ENCODE measurements around the gene MBIP.
"Not testable (repeated sequence)": the region's sequence is repeated elsewhere in the genome, so short reads cannot be mapped to it uniquely, and the experiment has no call there.

Gene MBIP, protein sequence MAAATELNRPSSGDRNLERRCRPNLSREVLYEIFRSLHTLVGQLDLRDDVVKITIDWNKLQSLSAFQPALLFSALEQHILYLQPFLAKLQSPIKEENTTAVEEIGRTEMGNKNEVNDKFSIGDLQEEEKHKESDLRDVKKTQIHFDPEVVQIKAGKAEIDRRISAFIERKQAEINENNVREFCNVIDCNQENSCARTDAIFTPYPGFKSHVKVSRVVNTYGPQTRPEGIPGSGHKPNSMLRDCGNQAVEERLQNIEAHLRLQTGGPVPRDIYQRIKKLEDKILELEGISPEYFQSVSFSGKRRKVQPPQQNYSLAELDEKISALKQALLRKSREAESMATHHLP

DNA sequence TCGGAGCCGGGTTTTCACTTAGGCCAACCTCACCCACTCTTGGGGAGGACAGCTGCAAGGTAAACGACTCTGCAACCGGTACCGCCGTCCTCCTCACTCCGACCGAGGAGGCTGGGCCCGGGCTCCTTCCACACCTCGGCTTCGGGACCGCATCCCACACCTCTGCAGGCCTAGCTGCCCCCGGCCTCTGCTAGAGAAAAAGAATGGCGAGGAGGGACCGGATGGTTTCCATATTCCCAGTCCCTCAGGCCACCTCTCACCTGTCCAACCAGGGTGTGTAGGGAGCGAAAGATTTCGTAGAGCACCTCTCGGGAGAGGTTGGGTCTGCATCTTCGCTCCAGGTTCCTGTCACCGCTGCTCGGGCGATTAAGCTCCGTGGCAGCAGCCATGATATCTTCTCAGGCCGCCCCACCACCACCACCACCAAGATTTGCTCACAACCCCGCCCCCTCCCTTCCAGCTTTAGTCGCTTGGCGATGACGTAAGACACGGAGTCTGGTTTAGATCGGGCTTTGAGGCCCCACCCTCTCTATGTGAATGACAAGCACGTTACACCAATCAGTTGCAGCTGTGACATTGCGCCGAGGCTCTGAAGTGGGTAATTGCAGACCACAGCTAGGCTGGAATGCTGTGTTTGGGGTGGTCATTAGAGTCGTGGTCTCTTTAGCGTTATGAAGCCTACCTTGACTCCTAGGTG, at the start of gene MBIP:
TSS of gene MBIP (minus strand) at position 438 of the 697 bp plus-strand sequence. CDS start at position 389, 49 bp downstream.
- peak; percentile 97 for DNase-seq (ENCODE audit: low read depth)

DNA sequence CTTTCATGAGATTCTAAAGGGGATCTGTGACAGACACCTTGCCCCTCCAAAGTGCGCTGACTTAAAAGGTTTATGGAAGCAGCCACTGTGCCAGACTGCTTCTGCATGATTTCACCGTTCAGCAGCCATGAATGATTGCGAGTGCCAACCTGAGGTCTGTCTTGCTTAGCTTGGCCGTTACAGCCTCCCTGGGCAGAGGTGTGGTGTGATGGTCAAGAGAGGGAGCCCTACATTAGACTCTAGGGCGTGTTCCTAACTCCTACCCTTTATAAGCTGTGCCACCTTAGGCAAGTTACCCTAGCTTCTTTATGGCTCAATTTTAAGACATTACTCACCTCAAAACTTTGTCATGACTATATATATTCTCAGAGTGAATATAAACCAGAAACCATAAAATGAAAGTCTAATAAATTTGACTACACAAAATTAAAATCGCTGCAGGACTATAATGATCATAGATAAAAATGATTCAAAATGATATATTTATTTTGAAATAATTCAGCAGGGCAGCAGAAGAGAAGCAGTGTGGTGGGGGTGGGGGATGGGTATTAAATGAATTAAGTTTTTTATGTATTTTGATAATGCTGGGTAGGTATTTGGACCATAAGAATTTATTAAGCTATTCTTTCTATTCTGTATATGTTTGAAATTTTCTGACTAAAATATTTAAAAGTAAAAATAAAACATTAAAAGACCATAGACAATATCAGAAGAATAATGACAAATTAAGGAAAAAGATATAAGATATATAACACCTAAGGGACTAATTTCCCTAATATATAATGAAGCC, 47.7 kb upstream of the MBIP start:
- no peak for DNase-seq (ENCODE audit: low read depth)

DNA sequence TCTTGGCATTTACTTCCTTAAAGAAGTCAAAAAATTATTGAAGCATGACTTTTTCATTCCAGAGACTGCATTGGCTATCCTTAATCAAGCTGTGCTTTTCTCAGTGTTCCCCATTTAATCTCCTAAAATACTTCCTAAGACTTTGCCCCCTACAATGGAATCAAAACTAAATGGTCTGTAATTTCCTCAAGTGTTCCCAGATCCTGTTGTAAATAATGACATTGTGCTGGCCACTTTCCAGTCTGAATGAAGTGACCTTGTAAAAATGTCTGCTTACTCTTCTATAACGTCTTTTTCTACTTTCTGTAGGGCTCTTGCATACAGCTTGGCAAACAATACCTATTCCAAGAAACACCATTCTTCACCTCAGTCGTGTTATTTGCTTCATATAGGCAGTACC, 45.3 kb upstream of the MBIP start:
- DNase-seq (ENCODE audit: low read depth) = no peak

DNA sequence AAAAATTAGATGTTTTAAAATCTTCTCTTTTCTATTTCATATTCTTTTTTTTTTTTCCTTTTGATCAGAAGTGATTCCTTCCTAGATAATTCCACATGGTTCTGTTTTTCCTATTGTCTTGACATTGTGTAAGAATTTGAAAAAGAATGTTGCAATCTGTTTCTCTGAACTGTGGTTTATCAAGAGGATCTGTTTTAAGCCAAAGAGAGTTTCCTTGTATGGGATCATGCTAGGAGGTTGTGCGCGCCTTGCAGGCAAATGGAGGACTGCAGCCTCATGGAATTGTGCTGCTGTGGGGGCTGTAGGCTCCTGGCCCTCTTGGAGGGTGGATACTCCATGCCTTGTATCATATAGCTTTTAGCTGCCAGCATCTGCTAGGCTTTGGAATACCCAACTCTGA, 43.3 kb upstream of the MBIP start:
- no peak for DNase-seq (ENCODE audit: low read depth)

DNA sequence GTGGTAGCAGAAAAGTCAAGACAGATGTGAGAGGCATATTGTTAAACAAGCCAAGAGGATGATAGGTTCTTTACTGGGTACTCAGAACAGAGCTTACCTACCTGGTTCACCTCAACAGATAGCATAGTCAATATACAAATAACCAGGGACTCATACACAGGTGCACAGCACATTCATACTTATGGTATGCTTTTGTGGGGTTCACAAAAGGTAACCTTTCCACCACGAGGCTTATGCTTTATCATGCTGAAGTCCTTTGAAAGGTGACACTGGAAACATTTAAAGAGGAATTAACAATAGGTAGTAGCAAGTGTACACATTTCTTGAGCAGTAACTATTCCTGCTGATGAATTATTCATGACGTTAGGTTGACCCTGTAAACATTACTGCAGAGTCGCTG, 42.2 kb upstream of the MBIP start:
- DNase-seq (ENCODE audit: low read depth) = no peak

DNA sequence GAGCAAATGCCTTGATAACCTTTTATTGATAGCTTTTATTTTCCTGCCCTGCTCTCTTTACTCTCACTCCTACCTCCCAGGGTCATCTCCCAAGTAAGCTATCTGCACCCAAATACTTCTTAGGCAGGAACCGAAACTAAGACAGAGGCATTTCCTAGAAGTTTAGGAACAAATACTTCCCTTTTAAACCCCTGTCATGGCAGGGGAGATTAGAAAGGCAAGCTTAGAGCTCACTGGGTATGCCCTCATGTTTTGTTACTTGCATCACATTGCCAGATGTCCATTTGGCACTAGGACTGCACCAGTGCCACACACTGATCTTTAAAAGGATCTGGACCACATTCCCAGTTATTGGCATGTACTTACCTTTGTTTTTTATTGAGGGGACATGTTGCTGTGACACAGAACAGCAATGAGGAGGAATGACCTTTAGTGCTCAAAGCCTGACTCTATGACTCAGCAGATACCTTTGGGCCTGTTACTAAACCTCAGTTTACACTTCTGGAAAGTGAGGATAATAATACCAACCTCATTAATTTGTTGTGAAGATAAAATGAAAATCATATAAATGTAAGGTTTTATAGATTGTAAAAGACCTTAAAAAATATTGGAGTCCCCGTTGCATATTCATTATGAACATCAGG, 40.9 kb upstream of the MBIP start:
- no peak for DNase-seq (ENCODE audit: low read depth)

DNA sequence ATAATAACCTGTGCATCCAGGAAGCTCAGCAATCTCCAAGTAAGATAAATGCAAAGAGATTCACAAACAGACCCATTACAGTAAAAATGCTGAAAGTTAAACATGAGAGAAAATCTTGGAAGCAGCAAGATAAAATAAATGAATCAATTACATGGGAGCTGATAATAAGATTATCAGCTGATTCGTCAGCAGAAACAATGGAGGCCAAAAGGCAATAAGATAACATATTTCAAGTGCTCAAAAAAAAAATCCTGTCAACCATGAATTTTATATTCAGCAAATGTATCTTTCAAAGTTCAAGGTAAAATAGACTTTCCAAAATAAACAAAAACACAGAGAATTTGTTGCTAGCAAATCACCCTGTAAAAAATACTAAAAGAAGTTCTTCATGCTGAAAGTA, 36.4 kb upstream of the MBIP start:
- no peak for DNase-seq (ENCODE audit: low read depth)

DNA sequence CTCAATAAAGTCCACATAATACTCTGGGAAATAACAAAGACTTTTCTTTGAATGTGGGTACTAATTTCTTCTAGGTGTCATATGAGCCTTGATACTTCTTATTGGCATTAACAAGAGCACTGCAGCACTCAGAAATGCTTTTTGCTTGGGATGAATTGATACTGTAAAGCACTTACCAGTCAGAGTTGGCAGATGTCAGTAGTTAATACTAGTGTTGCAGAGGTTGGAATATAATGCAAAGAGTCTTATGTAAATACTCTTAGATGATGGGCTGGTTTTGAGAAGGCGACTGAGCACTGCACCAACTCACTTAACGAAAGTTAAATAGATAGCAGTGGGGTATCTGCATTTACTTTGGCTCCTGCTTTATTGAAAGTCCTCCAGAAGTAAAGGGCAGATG, 25.6 kb upstream of the MBIP start:
- DNase-seq (ENCODE audit: low read depth) = no peak

DNA sequence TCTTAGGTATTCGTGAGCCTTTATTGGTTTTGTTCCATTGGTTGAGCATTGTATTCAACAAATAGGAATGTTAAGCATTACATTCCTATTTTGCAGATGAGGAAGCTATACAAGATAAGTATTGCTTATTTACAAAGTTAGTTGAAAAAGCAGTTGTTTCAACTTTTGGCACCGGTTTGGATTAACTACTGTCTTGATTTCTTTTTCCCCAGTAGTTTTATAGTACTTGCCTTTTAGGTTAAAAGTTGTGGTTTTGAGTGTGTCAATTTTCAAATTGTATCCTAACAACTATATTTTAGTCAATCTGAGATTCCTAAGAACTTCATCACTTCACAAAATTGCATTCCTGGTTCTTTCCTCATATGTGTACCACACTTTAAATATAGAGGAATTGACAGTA, 23.8 kb upstream of the MBIP start:
- no peak for DNase-seq (ENCODE audit: low read depth)

DNA sequence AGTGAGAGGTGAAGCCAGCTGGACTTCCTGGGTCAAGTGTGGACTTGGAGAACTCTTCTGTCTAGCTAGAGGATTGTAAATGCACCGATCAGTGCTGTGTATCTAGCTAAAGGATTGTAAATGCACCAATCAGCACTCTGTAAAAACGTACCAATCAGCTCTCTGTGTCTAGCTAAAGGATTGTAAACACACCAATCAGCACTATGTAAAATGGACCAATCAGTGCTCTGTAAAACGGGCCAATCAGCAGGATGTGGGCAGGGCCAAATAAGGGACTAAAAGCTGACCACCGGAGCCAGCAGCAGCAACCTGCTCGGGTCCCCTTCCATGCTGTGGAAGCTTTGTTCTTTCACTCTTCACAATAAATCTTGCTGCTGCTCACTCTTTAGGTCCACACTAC, 21.4 kb upstream of the MBIP start:
- not testable (repeated sequence) for DNase-seq (ENCODE audit: low read depth)

DNA sequence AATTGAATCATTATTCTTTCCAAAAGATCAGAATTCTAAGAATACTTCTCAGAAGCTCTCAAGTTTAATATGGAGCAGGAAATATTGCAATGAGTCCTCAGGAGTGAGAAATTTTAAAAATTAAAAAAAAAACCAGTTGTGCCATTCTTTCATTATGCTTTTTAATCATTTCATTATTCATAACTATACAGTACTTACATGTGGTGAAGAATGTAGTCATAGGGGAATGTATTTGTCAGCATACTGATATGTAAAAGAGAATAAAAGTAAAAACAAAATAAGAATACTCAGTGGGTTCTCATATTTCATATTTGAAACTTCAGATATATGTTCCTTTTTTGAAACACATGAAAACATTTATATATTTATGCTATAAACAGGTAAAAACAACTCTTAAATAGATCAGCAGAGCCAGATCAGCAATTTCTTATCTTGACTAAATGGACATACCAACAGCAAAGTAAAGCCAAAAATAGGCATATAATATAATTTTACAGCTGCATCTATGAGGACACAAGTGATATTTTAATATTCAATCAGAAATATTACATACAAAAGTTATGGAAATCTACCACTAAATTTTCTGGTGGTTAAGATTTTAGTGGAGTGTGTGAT, 19.9 kb upstream of the MBIP start:
- no peak for DNase-seq (ENCODE audit: low read depth)

DNA sequence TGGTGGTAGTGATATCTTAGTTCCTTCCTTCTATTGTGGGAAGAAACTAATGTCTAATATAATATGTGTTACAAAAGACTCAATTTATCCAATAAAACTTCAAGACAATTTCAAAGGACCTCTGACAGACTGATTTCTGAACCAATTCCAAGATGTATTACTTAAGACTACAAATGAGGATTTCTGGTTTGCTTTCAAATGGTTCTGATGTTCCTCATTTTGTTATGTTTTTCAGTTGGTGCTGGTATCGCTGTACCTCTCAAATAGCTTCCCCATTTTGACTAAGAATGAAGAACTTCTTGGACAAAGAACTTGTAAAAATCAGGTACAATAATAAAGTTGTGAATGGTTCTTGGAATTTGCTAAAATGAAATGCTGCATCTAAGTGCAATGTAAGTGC, 19.4 kb upstream of the MBIP start:
- DNase-seq (ENCODE audit: low read depth) = no peak

DNA sequence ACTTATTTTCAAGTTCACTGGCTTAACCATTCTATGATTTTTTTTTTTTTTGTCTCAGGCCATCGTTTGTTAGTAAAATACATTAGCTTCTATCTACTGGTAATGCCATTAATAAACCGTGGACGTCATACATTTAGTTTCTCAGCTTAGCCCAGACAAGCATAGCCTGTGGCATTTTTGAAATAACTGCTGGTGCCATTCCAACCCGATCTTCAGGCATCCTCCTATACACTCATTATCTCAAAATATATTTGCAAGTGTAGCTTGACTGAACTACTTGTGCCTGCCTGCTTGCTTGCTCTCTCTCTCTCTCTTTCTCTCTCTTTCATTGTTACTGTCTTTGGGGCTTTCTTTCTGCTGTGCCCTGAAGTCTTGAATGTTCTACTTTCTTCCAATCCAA, 12.7 kb upstream of the MBIP start:
- no peak for DNase-seq (ENCODE audit: low read depth)

DNA sequence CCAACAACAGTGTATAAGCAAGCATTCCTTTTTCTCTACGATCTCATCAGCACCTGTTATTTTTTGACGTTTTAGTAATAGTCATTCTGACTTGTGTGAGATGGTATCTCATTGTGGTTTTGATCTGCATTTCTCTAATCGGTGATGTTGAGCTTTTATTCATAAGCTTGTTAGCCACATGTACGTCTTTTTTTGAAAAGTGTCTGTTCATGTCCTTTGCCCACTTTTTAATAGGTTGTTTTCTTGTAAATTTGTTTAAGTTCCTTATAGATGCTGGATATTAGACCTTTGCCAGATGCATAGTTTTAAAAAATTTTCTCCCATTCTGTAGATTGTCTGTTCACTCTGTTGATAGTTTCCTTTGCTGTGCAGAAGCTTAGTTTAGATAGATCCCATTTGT, 7.1 kb upstream of the MBIP start:
- not testable (repeated sequence) for DNase-seq (ENCODE audit: low read depth)

DNA sequence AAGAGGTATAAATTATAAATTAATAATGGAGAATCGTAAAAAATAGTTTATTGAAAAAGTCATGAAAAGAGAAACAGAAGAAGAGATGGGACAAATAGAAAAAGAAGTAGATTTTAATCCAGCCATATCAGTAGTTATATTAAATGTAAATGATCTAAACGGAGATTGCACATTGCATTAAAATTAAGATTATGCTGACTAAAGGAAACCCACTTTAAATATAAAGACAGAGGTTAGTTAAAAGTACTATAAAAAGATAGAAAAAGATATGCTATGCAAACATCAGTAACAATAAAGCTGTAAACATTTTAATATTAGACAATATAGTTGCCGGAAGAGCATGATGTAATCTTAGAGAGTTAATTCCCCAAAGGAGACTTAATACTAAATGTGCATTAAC, 5.4 kb upstream of the MBIP start:
- DNase-seq (ENCODE audit: low read depth) = no peak

DNA sequence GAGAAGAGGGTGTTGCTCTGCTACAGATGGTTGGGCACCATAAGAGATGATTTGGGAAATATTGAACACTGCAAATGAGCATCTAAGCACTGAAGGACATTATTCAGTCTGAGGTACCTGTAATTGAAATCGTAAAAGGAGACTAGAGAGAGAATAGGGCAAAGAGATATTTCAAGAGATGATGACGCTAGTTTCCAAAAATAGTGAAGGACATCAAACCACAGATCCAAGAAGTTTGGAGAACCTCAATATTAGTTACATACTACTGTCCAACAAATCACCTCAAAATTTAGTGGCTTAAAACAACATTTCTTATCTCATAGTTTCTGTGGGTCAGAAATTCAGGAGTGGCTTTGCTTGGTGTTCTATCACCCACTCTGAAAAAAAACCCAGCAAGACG, 4.5 kb upstream of the MBIP start:
- no peak for DNase-seq (ENCODE audit: low read depth)

DNA sequence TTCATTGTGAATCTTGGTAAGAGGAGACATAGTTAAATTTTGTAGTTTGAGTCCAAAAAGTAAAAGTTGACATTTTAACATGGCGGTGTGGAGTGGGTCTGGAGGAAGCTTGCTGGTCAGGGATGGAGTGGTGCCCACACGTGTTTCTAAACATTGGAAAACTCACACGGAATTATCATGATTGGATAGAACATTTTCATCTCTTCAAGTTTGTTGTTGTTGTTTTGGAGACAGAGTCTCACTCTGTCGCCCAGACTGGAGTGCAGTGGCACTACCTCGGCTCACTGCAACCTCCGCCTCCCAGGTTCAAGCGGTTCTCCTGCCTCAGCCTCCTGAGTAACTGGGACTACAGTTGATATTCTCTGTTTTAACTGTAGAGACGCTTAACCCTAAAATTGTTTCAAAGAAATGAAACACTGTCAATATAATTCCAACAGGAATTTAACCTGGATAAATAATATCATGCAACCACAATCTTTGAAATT, 502 bp upstream of the MBIP start:
- DNase-seq (ENCODE audit: low read depth) = no peak

DNA sequence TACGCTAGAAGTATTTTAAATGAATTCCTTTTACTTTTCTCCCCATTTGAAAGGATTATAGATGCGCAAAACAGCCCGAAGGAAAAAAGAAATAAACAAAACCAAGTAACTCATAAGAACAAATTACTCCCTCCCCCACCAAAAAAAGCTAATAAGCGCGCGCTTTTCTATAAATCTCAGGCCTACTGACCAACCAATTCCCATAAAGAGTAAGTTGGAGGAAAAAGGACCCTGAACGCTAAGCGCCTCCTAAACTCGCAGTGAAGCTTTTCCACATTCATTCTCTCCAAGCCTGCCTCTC, 588 bp downstream of the MBIP start:
- no peak for DNase-seq (ENCODE audit: low read depth)

DNA sequence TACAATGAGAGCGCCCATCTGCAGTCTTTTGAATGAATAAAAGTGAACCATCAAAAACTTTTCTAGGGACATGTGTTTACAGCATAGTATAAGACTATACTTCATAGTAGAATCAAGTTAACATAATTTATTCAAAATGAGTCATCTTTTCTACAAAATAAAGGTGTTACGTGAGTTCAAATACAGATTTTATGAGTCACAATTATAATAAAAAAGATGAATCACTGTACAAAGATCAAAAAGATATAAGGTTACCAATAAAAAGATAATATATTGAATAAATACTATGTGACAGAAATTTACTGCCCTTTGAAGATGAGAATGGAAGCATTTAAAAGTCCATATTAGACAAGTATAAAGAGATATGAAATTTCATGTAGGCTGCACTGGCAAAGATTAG, 2.8 kb downstream of the MBIP start:
- DNase-seq (ENCODE audit: low read depth) = no peak

DNA sequence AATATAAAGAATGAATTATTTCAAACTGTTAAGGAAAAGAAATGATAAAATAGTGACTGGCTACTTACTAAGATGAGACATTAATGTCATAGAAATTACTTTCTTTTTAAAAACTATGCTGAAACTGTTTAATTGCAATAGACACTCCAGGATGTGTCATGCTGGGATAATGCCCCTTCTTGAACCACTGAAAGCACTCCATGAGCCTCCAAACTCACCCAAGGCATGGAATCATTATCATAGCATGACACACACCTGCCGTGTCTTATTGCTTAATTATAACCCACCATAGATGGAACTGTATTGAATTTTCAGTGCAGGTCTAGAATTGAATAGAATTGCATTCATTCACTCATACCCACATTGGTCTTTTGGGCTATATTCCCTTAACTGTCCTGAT, 4.3 kb downstream of the MBIP start:
- no peak for DNase-seq (ENCODE audit: low read depth)

DNA sequence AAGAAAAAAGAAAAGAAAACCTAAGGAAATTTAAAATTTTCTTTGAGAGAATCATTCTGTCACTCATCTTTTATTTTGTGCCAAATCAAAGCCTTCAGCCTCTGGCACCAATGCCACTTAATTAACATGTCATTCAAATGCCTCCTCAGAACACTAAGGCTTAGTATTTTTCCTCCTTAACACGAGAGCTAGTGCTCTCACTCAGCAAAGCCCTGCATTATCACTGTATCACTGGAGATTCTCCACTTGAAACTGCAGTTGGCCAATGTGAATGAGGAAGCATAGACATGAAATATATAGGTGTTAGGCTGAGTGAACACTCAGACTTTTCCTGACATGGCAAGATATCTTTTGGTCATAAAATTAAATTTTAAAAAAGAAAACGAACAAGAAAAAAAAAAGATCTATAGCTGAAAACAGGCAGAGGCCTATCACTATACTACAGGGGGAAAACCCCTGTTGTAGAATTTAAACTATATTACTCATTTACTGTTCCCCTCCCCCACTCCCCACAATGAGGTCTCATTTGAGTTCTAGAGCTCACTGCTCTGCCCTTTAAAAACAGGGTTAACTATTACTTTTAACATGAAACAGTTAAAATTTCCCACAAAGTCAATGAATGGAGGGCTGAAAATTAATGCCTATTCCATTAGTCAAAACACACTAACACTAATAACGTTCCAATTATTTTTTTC, 5.1 kb downstream of the MBIP start:
- no peak for DNase-seq (ENCODE audit: low read depth)

DNA sequence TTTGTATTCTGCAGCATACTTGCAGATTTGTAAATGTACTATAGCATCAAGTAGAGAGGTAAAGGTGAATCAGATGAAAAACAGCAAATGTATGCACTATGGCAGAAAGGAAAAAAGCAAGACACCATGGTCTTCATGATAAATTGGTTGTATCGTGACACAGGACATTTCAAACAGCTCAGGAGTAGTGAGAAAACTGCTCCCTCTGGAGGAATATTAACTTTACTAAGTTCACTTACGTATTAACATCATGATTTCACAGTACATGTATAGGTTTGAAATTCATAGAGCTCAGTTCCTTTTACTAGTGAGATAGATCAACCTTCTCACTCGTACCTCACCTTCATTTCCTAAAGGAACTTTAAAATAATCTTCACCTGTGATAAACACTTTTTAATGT, 6.5 kb downstream of the MBIP start:
- no peak for DNase-seq (ENCODE audit: low read depth)
